ENCODE data around the gene CREB5. TPM values are rescaled to one million over a fixed set of nuclear protein-coding genes. Genes with fewer than 3 reads are reported as not detected.

CREB5 gene
- total RNA-seq, 2 donors from 2014 or later, result 0.53 to 2.6 TPM

- no peaks in the 10 kb centered on the region for H3K36me3 ChIP-seq (ENCODE audit: control insufficient read depth, insufficient read depth, low read length)
- H3K4me1 ChIP-seq (ENCODE audit: control insufficient read depth, insufficient read depth, low read length), result peaks cover 5% of the 10 kb centered on the region
- Mint-ChIP-seq H3K4me1 (peaks cover 34% of the 10 kb centered on the region), H3K4me3 (no peak overlapping the region), H3K36me3 (ENCODE audit: low read depth) (no peaks in the 10 kb centered on the region), H3K27me3 (ENCODE audit: insufficient read depth) (peaks cover 8% of the 10 kb centered on the region), H3K9me3 (no peaks in the 10 kb centered on the region), H3K27ac (no peak overlapping the region)
- 80 to 94% methylated on average over 3 of the region's 3 CpGs for WGBS, 2 experiments (ENCODE audit: insufficient coverage in 1 of 2, insufficient read length in 1 of 2)
- H3K4me3 ChIP-seq (ENCODE audit: low read length), result no peak overlapping the region
- no peaks in the 10 kb centered on the region for H3K9me3 ChIP-seq (ENCODE audit: control insufficient read depth, low read length)
- TF ChIP-seq CTCF (conservative IDR thresholded peaks at IDR 0.05), result no peak
- H3K9ac ChIP-seq (ENCODE audit: extremely low read depth, low read length, poor library complexity, severe bottlenecking), result no peak overlapping the region
- H3K27ac ChIP-seq (ENCODE audit: low read depth, low read length), result no peak overlapping the region
- H3K27me3 ChIP-seq (ENCODE audit: control insufficient read depth, insufficient read depth, low read length, poor library complexity, severe bottlenecking), result peaks cover 11% of the 10 kb centered on the region
- DNase-seq, result no peak
These were observed 265.4 kb downstream of the CREB5 start for GRCh38 chr7:28677668-28678067.

- H3K27me3 Mint-ChIP-seq (ENCODE audit: insufficient read depth), result peaks cover 17% of the 10 kb centered on the region
- Histone ChIP-seq H3K27ac (ENCODE audit: low read depth, low read length) (no peak overlapping the region), H3K9ac (ENCODE audit: extremely low read depth, low read length, poor library complexity, severe bottlenecking) (no peak overlapping the region), H3K4me1 (ENCODE audit: control insufficient read depth, insufficient read depth, low read length) (peaks cover 5% of the 10 kb centered on the region), H3K4me3 (ENCODE audit: low read length) (no peak overlapping the region), H3K27me3 (ENCODE audit: control insufficient read depth, insufficient read depth, low read length, poor library complexity, severe bottlenecking) (peaks cover 19% of the 10 kb centered on the region), H3K9me3 (ENCODE audit: control insufficient read depth, low read length) (no peaks in the 10 kb centered on the region), H3K36me3 (ENCODE audit: control insufficient read depth, insufficient read depth, low read length) (no peaks in the 10 kb centered on the region)
- no peaks in the 10 kb centered on the region for H3K9me3 Mint-ChIP-seq
- H3K27ac Mint-ChIP-seq, result no peak overlapping the region
- peaks cover 28% of the 10 kb centered on the region for H3K4me1 Mint-ChIP-seq
- TF ChIP-seq CTCF (conservative IDR thresholded peaks at IDR 0.05), result no peak
- 60 to 87% methylated on average over 1 to 2 of the region's 2 CpGs for WGBS, 2 experiments (ENCODE audit: insufficient coverage in 1 of 2, insufficient read length in 1 of 2)
- H3K36me3 Mint-ChIP-seq (ENCODE audit: low read depth), result no peaks in the 10 kb centered on the region
- H3K4me3 Mint-ChIP-seq, result no peak overlapping the region
- no peak for DNase-seq
These were observed 266.2 kb downstream of the CREB5 start for GRCh38 chr7:28678431-28678965.

GRCh38 chr7:28681693-28682310, 269.5 kb downstream of the CREB5 start:
- WGBS, 2 experiments (ENCODE audit: insufficient coverage in 1 of 2, insufficient read length in 1 of 2), result 91 to 100% methylated on average over 3 to 5 of the region's 5 CpGs
- H3K4me3 ChIP-seq (ENCODE audit: low read length), result no peak overlapping the region
- Mint-ChIP-seq H3K27me3 (ENCODE audit: insufficient read depth) (peaks cover 30% of the 10 kb centered on the region), H3K4me1 (no peaks in the 10 kb centered on the region), H3K36me3 (ENCODE audit: low read depth) (no peaks in the 10 kb centered on the region), H3K4me3 (no peak overlapping the region), H3K9me3 (no peaks in the 10 kb centered on the region), H3K27ac (no peak overlapping the region)
- peaks cover 45% of the 10 kb centered on the region for H3K27me3 ChIP-seq (ENCODE audit: control insufficient read depth, insufficient read depth, low read length, poor library complexity, severe bottlenecking)
- H3K4me1 ChIP-seq (ENCODE audit: control insufficient read depth, insufficient read depth, low read length), result peaks cover 3% of the 10 kb centered on the region
- no peak overlapping the region for H3K27ac ChIP-seq (ENCODE audit: low read depth, low read length)
- TF ChIP-seq CTCF (conservative IDR thresholded peaks at IDR 0.05), result no peak
- H3K9me3 ChIP-seq (ENCODE audit: control insufficient read depth, low read length), result no peaks in the 10 kb centered on the region
- H3K36me3 ChIP-seq (ENCODE audit: control insufficient read depth, insufficient read depth, low read length), result no peaks in the 10 kb centered on the region
- no peak for DNase-seq
- no peak overlapping the region for H3K9ac ChIP-seq (ENCODE audit: extremely low read depth, low read length, poor library complexity, severe bottlenecking)
